Naive B cell (primary cell): Measurements from ENCODE around the gene OXTR. TPM values are rescaled to one million over a fixed set of nuclear protein-coding genes. Genes with fewer than 3 reads are reported as not detected.
A peak's percentile ranks its signal among the peaks of the same experiment; 100 is the strongest.

Experiments used
- ATAC-seq, 2 donors: fragments of 150-1000 bp; cut with Tn5 transposase; 2 replicates each; pipeline ENCODE4 v1.10.0; 2021; ENCODE audit warnings: low read depth in 2 of 2, mild to moderate bottlenecking in 2 of 2, moderate library complexity in 2 of 2
- DNase-seq: peaks from one replicate; pipeline ENCODE4 v3.0.0; 2022
- H3K27ac Mint-ChIP-seq, 6 donors: one replicate each; pipeline ENCODE4 v1.8.0; 2020 to 2022; ENCODE audit warnings: mild to moderate bottlenecking in 6 of 6, mixed read lengths in 6 of 6, moderate library complexity in 5 of 6, inconsistent platforms in 2 of 6
- H3K27me3 Mint-ChIP-seq, 3 donors: one replicate each; pipeline ENCODE4 v1.8.0; 2021 to 2022; ENCODE audit warnings: mixed read lengths in 3 of 3, mild to moderate bottlenecking in 1 of 3
- H3K36me3 Mint-ChIP-seq, 2 donors: one replicate each; pipeline ENCODE4 v1.8.0; 2020 to 2022; ENCODE audit warnings: mixed read lengths in 2 of 2, inconsistent platforms in 1 of 2, mild to moderate bottlenecking in 1 of 2
- H3K4me1 Mint-ChIP-seq, 3 donors: one replicate each; pipeline ENCODE4 v1.8.0; 2020 to 2022; ENCODE audit warnings: mixed read lengths in 3 of 3, inconsistent platforms in 1 of 3, mild to moderate bottlenecking in 1 of 3, moderate library complexity in 1 of 3
- H3K4me3 Mint-ChIP-seq, 8 donors: one replicate each; pipeline ENCODE4 v1.8.0; 2020 to 2022; ENCODE audit warnings: mild to moderate bottlenecking in 8 of 8, mixed read lengths in 8 of 8, moderate library complexity in 8 of 8, inconsistent platforms in 2 of 8
- H3K9me3 Mint-ChIP-seq, 7 donors: one replicate each; pipeline ENCODE4 v1.8.0; 2020 to 2022; ENCODE audit warnings: mixed read lengths in 7 of 7, mild to moderate bottlenecking in 5 of 7, inconsistent platforms in 2 of 7, moderate library complexity in 1 of 7
- polyA plus RNA-seq, 6 donors: library from polyadenylated mRNA; unstranded; fragments of 300-500 nt; fragmentation: Illumina TruSeq; gene quantifications; one replicate each; pipeline ENCODE4 v1.2.3, GENCODE V29; 2021; ENCODE audit warnings: low read depth in 6 of 6

OXTR gene
- polyA plus RNA-seq, 6 donors from 2014 or later, result 0.05 to 0.86 (median 0.18) TPM; not detected in 3

GRCh38 chr3:8778475-8778874 lies 9.1 kb upstream of the OXTR start:
- no peak for DNase-seq
- no peaks in the 10 kb centered on the region for H3K36me3 Mint-ChIP-seq
- no peak for ATAC-seq
- H3K4me3 Mint-ChIP-seq, result no peak overlapping the region
- H3K27ac Mint-ChIP-seq, result peak overlapping the region in 1 of 6 donors; percentile 37
- peaks cover 0 to 1% (median 0%) of the 10 kb centered on the region in 7 donors for H3K9me3 Mint-ChIP-seq
- peaks cover 4 to 27% (median 18%) of the 10 kb centered on the region in 3 donors for H3K27me3 Mint-ChIP-seq
- no peaks in the 10 kb centered on the region for H3K4me1 Mint-ChIP-seq

- H3K27ac Mint-ChIP-seq, result no peak overlapping the region
- H3K4me1 Mint-ChIP-seq, result no peaks in the 10 kb centered on the region
Observed at GRCh38 chr3:8777978-8778267, 8.5 kb upstream of the OXTR start.

DNA sequence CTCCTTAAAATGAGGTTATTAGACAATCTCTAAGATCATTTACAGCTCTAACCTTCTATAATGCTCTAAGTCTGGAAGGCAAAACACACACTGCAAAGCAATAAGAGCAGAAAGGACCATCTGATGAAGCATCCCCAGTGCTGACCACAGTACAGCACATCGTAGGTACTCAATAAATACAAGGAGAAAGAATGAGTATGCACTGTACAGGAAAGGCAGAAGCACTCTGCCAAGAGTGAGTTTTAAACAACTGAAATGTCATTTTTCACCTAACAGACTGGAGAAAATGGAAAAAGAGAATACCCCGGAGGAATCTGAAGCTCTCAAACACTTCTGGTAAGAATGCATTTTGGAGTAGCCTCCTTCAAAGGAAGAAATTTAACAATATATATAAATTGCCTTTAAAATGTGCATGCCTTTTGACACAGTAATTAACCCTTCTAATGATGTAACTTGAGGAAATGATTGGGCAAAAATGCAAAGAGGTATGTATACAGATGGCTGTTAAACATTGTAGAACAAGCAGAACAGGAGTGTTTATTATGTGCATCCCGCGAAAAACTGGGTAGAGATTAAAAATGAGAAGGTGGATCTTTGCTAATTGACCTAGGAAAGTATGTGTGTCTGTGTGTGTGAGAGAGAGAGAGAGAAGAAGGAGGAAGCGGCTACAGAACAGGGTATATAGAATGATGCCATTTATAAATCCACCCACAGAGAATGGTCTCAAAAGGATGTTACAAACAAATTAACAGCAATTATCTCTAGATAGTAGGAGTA lies 8.0 kb upstream of the OXTR start:
- peaks cover 0 to 1% (median 0%) of the 10 kb centered on the region in 7 donors for H3K9me3 Mint-ChIP-seq
- no peak for DNase-seq
- no peak overlapping the region for H3K4me3 Mint-ChIP-seq
- H3K27ac Mint-ChIP-seq, result no peak overlapping the region
- ATAC-seq, result no peak
- H3K4me1 Mint-ChIP-seq, result no peaks in the 10 kb centered on the region
- peaks cover 4 to 27% (median 18%) of the 10 kb centered on the region in 3 donors for H3K27me3 Mint-ChIP-seq
- H3K36me3 Mint-ChIP-seq, result no peaks in the 10 kb centered on the region

More at GRCh38 chr3:8777978-8778267, 8.5 kb upstream of the OXTR start:
- no peak for ATAC-seq
- Mint-ChIP-seq H3K4me3 (no peak overlapping the region), H3K9me3 (peaks cover 0 to 1% (median 0%) of the 10 kb centered on the region in 7 donors), H3K27me3 (peaks cover 4 to 27% (median 18%) of the 10 kb centered on the region in 3 donors), H3K36me3 (no peaks in the 10 kb centered on the region)
- no peak for DNase-seq

DNA sequence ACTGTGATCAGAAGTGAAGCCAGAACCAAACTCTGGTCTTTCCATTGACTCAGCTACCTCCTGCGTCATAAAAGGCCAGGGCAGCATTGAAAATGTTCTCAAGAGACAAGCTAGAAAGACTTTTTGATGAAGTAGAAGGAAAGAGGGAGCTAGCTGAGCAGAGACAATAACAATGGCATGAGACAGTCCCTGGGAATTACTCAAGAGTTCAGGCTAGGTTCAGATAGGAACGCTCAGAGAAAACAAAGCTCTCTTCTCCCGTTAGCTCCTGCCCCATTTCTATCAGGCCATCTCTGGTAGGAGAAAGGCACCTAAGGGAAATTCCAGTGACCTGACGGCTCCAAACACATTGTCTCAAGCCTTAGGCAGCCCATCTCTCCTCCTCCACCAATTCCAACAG lies 7.0 kb upstream of the OXTR start:
- ATAC-seq, result no peak
- no peaks in the 10 kb centered on the region for H3K4me1 Mint-ChIP-seq
- H3K9me3 Mint-ChIP-seq, result peaks cover 0 to 1% (median 0%) of the 10 kb centered on the region in 7 donors
- H3K36me3 Mint-ChIP-seq, result no peaks in the 10 kb centered on the region
- peaks cover 8 to 27% (median 25%) of the 10 kb centered on the region in 3 donors for H3K27me3 Mint-ChIP-seq
- DNase-seq, result no peak
- no peak overlapping the region for H3K4me3 Mint-ChIP-seq
- H3K27ac Mint-ChIP-seq, result no peak overlapping the region

DNA sequence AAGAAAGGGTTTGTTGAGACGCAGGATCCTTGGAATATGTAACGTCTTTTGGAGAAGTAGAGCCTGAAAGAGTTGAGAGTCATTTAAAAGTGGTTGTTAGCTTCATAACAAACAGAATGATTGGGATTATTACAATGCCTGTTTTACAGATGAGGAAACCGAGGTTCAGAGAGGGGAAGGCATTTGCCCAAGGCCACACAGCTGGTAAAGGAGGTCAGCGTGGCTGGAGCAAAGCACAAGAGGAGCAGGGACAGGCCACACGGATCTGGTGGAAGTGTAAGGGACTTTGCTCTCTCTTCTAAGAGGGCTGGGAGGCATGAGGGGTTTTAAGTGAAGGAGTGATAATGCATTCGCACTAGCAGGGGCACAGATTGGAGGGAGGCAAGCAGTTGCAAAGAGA lies 6.2 kb upstream of the OXTR start:
- Mint-ChIP-seq H3K4me1 (no peaks in the 10 kb centered on the region), H3K27me3 (peaks cover 14 to 32% (median 32%) of the 10 kb centered on the region in 3 donors), H3K36me3 (no peaks in the 10 kb centered on the region)

GRCh38 chr3:8775181-8775580 lies 5.8 kb upstream of the OXTR start:
- ATAC-seq (no peak), DNase-seq (no peak)
- Mint-ChIP-seq H3K27ac (no peak overlapping the region), H3K36me3 (no peaks in the 10 kb centered on the region), H3K9me3 (peaks cover 0 to 1% (median 0%) of the 10 kb centered on the region in 7 donors), H3K27me3 (peaks cover 15 to 34% (median 32%) of the 10 kb centered on the region in 3 donors), H3K4me3 (no peak overlapping the region), H3K4me1 (no peaks in the 10 kb centered on the region)

More for the DNA sequence above, 6.2 kb upstream of the OXTR start:
- DNase-seq, result no peak
- Mint-ChIP-seq H3K9me3 (peaks cover 0 to 1% (median 0%) of the 10 kb centered on the region in 7 donors), H3K4me3 (no peak overlapping the region), H3K27ac (no peak overlapping the region)
- no peak for ATAC-seq

DNA sequence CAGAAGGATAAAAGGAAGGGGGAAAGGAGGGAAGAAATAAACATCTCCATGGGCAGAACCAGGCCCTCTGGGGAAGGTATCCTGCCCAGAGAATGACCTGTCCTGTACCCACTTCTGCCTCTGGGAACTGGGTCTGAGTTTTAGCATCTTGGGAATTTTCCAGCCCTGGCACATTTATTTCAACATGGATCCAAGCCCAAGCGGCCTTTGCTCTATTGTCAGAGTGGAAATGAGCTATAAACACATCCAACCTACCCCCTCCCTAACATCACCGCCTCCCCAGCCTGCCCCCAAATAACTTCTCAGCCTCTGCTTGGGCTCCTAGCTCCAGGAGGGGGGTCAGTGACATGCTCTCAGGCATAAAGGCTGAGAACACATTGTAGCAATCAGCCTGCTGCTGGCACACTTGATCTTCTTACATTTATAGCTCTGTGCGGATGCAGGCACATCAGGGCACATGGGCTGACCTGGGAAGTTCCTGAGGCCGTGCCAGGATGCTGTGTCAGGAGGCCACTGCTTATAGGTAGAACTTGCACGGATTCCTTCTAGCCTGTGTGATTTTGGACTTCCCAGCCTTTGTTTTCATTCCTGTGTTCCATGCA lies 4.6 kb upstream of the OXTR start:
- no peak overlapping the region for H3K4me3 Mint-ChIP-seq
- DNase-seq, result no peak
- no peak for ATAC-seq
- peaks cover 26 to 46% (median 42%) of the 10 kb centered on the region in 3 donors for H3K27me3 Mint-ChIP-seq
- peaks cover 0 to 1% (median 0%) of the 10 kb centered on the region in 7 donors for H3K9me3 Mint-ChIP-seq
- no peak overlapping the region for H3K27ac Mint-ChIP-seq
- no peaks in the 10 kb centered on the region for H3K36me3 Mint-ChIP-seq
- H3K4me1 Mint-ChIP-seq, result peaks cover 7 to 10% (median 7%) of the 10 kb centered on the region in 3 donors

DNA sequence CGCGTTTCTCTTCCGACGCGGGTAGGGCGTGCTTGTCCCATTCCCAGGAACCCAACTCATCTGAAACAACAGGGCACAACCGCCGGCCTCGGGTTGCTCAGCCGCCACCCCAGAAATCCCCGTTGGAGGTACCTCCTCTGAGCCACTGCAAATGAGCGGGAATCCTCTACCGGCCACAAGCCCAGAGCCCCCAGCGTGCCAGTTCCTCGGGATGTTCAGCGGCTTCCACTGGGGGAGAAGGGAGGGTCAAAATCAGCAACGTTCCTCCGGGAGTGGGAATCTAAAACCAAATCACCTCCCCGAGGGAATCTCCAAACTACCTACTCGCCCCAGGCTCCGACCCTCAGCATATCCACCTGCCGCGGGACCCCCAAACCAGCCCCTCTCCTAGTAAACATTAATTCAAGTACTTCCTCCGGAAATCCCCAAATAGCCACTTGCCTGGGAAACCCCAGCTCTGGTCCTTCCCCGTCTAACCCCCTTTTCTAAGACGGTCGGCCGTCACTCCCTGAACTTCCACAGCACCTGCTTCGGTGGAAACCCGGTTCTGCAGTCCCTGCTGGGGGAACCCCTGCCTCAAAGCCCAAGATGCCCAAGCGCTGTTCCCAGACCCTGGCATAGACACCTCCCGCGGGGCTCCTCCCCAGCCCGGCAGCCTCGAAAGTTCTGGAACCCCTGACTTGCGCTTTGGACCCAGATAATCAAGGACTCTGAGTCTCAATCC lies 887 bp downstream of the OXTR start:
- DNase-seq, result no peak
- H3K27ac Mint-ChIP-seq, result peak overlapping the region in 4 of 6 donors; percentile 48 to 94 (median 72)
- H3K4me1 Mint-ChIP-seq, result peaks cover 14 to 22% (median 15%) of the 10 kb centered on the region in 3 donors
- peak overlapping the region in 7 of 8 donors; percentile 36 to 87 (median 74) for H3K4me3 Mint-ChIP-seq
- peak; percentile 15 to 29 for ATAC-seq
- H3K36me3 Mint-ChIP-seq, result no peaks in the 10 kb centered on the region
- peaks cover 32 to 43% (median 35%) of the 10 kb centered on the region in 3 donors for H3K27me3 Mint-ChIP-seq
- H3K9me3 Mint-ChIP-seq, result no peaks in the 10 kb centered on the region

DNA sequence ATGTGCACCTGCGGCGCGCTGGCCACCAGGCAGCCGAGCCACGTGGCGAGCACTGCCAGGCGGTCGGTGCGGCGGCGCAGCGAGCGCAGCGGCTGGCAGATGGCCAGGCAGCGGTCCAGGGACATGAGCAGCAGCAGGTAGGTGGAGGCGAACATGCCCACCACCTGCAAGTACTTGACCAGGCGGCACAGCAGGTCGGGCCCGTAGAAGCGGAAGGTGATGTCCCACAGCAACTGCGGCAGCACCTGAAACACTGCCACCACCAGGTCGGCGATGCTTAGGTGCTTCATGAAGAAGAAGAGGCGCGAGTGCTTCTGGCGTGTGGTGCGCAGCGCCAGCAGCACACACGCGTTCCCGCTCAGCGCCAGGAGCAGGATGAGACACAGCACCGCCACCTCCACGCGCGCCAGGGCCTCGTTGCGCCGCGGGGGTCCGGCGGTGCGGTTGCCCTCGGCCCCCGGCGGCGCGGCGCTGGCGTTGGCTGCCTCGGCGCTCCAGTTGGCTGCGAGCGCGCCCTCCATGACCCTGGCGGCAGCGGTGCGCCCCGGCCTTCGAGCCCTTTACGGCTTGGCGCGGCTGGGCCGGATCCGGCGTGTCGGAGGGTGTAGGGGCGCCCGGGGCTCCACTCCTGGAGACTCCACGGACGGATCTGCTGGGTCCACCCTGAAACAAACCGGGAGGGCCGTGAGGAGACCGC lies 1.6 kb downstream of the OXTR start:
- DNase-seq (no peak), ATAC-seq (peak in 1 of 2 donors; percentile 27)
- H3K27me3 Mint-ChIP-seq, result peaks cover 35 to 43% (median 35%) of the 10 kb centered on the region in 3 donors
- H3K36me3 Mint-ChIP-seq, result no peaks in the 10 kb centered on the region
- no peak overlapping the region for H3K27ac Mint-ChIP-seq
- peak overlapping the region in 7 of 8 donors; percentile 29 to 87 (median 70) for H3K4me3 Mint-ChIP-seq
- no peaks in the 10 kb centered on the region for H3K9me3 Mint-ChIP-seq
- H3K4me1 Mint-ChIP-seq, result peaks cover 14 to 22% (median 15%) of the 10 kb centered on the region in 3 donors

- DNase-seq (no peak), ATAC-seq (no peak)
- no peaks in the 10 kb centered on the region for H3K36me3 Mint-ChIP-seq
- H3K27ac Mint-ChIP-seq, result peak overlapping the region in 1 of 6 donors; percentile 31
- H3K4me3 Mint-ChIP-seq, result peak overlapping the region in 5 of 8 donors; percentile 29 to 77 (median 70)
- no peaks in the 10 kb centered on the region for H3K9me3 Mint-ChIP-seq
- peaks cover 35 to 43% (median 35%) of the 10 kb centered on the region in 3 donors for H3K27me3 Mint-ChIP-seq
- H3K4me1 Mint-ChIP-seq, result peaks cover 14 to 22% (median 15%) of the 10 kb centered on the region in 3 donors
Observed at GRCh38 chr3:8767256-8767666, 2.2 kb downstream of the OXTR start.

DNA sequence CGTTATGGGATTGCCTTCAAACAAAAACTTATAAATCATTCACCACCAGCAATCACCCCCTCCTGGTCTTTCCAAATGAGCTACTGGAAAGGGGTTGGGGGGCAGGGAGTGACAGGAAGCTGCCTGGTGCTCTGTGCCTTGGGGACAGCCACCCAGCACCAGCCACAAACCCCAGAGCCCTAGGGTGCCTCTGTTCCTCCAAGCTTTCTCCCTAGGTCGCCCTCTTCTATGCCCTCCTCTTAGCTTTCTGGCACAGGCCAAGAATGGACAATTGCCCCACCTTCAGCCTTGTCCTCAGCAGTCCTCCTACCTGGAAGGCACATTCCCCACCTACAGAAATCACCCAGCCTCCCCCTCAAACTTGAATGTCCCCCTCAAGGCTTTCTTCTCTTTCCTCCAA lies 3.3 kb downstream of the OXTR start:
- no peak overlapping the region for H3K27ac Mint-ChIP-seq
- no peaks in the 10 kb centered on the region for H3K36me3 Mint-ChIP-seq
- DNase-seq, result no peak
- peak overlapping the region in 1 of 8 donors; percentile 29 for H3K4me3 Mint-ChIP-seq
- ATAC-seq, result no peak
- no peaks in the 10 kb centered on the region for H3K9me3 Mint-ChIP-seq
- H3K4me1 Mint-ChIP-seq, result peaks cover 14 to 22% (median 15%) of the 10 kb centered on the region in 3 donors
- peaks cover 28 to 34% (median 33%) of the 10 kb centered on the region in 3 donors for H3K27me3 Mint-ChIP-seq

DNA sequence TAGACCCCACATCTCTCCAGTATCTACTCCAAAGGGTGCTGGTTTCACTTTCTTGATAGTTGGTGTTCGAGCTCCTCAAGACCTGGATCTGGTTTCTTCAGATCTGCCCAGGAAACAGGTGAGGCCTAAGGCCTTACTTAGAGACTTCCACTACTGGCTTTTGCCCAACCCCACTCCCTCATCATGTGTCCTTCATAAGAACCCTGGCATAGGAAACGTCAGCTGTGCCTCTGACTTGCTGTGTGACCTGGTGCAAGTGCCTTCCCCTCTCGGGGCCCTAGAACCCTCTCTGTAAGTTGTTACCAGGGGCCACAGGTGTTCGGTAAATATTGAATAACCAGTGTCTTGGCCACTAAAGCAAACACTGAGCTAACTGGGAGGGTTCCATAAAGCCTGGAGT lies 3.9 kb downstream of the OXTR start:
- H3K36me3 Mint-ChIP-seq, result no peaks in the 10 kb centered on the region
- no peaks in the 10 kb centered on the region for H3K9me3 Mint-ChIP-seq
- peaks cover 26 to 30% (median 30%) of the 10 kb centered on the region in 3 donors for H3K27me3 Mint-ChIP-seq
- H3K4me3 Mint-ChIP-seq, result no peak overlapping the region
- H3K4me1 Mint-ChIP-seq, result peaks cover 14 to 22% (median 15%) of the 10 kb centered on the region in 3 donors
- no peak overlapping the region for H3K27ac Mint-ChIP-seq
- DNase-seq (no peak), ATAC-seq (no peak)

- Mint-ChIP-seq H3K9me3 (no peaks in the 10 kb centered on the region), H3K27ac (no peak overlapping the region), H3K27me3 (peaks cover 17 to 24% (median 21%) of the 10 kb centered on the region in 3 donors), H3K4me3 (no peak overlapping the region), H3K4me1 (peaks cover 10 to 17% (median 13%) of the 10 kb centered on the region in 3 donors), H3K36me3 (no peaks in the 10 kb centered on the region)
- ATAC-seq (no peak), DNase-seq (no peak)
Observed at GRCh38 chr3:8764528-8764927, 4.9 kb downstream of the OXTR start.
